HG02642 (cell line): ENCODE measurements around the gene SPEG.

Source experiments
- ATAC-seq: cut with Tn5 transposase; IDR thresholded peaks from one replicate; pipeline ENCODE4 v1.9.1; 2021; ENCODE audit warnings: mild to moderate bottlenecking; ENCODE audit not compliant: unreplicated experiment, poor library complexity

The SPEG gene

GRCh38 chr2:219441451-219442255 lies 7.0 kb downstream of the SPEG start:
- ATAC-seq: no peak

GRCh38 chr2:219442256-219443015 lies 7.8 kb downstream of the SPEG start:
- no peak for ATAC-seq

GRCh38 chr2:219443016-219443696 lies 8.5 kb downstream of the SPEG start:
- no peak for ATAC-seq

GRCh38 chr2:219443697-219444023 lies 9.0 kb downstream of the SPEG start:
- no peak for ATAC-seq

- no peak for ATAC-seq
Observed at GRCh38 chr2:219444566-219445091, 10.0 kb downstream of the SPEG start.

GRCh38 chr2:219445220-219445640 lies 10.6 kb downstream of the SPEG start:
- no peak for ATAC-seq

- no peak for ATAC-seq
Observed at GRCh38 chr2:219446101-219446504, 11.5 kb downstream of the SPEG start.

GRCh38 chr2:219446689-219447088 lies 12.0 kb downstream of the SPEG start:
- no peak for ATAC-seq

- ATAC-seq: no peak
Observed at GRCh38 chr2:219447242-219448098, 12.8 kb downstream of the SPEG start.

GRCh38 chr2:219448099-219448775 lies 13.6 kb downstream of the SPEG start:
- ATAC-seq: no peak

GRCh38 chr2:219448776-219449341 lies 14.2 kb downstream of the SPEG start:
- ATAC-seq: no peak

- ATAC-seq: no peak
Observed at GRCh38 chr2:219449609-219450008, 15.0 kb downstream of the SPEG start.

GRCh38 chr2:219451661-219452360 lies 17.2 kb downstream of the SPEG start:
- no peak for ATAC-seq

- no peak for ATAC-seq
Observed at GRCh38 chr2:219452361-219453317, 18.0 kb downstream of the SPEG start.

- no peak for ATAC-seq
Observed at GRCh38 chr2:219453671-219454590, 19.3 kb downstream of the SPEG start.

- no peak for ATAC-seq
Observed at GRCh38 chr2:219455581-219455980, 20.9 kb downstream of the SPEG start.
